HG03378 (cell line): ENCODE data around the gene FOXK2.

Source experiments
- ATAC-seq: cut with Tn5 transposase; IDR thresholded peaks from one replicate; pipeline ENCODE4 v1.9.1; 2021; ENCODE audit warnings: mild to moderate bottlenecking, moderate library complexity; ENCODE audit not compliant: unreplicated experiment

The FOXK2 gene

DNA sequence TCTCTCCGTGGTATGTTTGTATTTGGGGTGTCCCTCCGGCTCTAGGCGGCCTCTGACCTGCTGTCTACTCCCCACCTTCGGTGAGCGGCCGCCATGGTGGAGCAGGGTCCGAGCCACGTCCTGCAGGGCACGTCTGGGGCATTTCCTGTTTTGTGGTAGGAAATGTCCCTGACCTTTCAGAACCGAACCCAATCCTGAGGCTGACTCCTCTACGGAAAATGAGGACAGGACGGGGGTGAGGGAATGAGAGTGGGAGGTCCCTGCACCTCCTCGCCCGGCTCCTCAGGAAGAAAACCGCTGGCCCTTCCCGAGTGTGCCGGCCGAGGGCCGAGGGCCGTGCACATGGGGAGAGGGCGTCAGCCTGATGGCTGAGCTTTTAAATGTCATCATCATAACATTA is 83.0 kb downstream of the FOXK2 start:
- no peak for ATAC-seq

DNA sequence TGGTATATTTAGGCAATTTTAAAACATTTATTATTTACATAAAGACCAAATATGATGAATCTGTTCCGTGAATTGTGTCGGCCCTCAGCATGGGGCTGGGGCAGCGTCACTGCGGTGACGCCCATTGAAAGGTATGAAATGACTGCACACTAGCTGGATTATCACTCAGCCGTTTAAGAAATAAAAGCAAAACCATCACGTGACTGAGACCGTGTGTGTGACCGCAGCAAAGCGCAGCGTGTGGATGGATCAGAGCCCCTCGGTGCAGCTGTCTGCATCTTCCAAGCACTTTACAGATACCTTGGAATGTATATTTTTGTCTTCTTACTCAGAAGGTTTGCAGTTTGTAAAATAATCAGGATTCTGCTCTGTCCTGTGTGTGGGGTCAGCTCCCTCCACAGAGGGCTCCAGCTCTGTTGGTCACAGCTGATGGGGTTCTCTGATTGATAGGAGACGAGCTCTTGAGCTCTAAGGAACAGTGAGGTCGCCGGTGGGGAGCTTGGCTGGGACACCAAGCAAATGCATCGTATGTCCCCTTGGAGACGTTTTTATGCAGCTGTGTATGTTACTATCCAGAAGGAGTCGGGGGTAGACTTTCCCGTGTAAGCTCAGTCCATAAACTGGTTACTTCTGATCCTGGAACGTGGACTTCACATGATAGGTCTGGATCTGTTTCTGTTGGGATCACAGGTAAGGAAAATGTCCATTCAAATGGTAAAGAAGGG is 83.6 kb downstream of the FOXK2 start:
- no peak for ATAC-seq

DNA sequence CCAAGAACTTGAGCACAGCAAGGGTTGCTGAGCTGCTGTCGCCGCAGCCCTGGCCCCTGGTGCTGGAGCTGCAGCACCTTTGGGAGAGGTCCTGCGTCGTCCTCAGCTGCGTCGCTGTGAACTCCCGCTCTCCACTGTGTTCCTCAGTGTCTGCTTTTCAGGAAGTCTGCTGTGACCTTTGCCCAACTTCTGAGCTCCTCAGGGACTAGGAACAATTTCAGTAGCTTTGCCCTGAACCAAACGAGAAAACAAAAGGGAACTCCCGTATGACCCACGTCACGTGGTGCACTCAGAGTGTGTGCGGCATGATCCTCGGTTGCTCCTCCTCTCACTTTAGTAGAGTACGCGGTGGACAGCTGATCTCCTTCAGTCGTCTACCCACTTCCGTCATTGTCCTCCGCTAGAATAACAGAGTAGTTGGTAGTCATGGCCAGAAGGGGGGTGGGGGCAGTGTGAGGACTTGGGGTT is 84.5 kb downstream of the FOXK2 start:
- ATAC-seq, result no peak

DNA sequence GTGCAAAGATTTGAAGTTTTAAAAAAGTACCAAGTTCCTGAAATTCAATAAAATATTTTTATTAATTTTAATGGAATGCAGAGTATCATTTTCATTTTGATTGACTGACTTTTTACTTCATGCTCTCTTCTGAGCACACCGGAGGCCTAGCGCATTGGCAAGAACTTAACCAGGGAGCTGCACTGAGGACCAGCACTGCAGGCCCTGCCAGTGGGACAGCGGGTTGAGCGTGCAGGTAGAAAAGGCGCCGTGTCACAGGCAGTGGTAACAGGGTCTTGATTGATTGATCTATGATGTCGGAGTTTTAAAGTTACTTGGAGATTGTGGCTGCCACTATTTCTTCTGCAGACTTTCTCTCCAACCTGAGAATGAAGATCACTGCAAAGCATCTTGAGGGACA is 85.0 kb downstream of the FOXK2 start:
- ATAC-seq, result no peak

DNA sequence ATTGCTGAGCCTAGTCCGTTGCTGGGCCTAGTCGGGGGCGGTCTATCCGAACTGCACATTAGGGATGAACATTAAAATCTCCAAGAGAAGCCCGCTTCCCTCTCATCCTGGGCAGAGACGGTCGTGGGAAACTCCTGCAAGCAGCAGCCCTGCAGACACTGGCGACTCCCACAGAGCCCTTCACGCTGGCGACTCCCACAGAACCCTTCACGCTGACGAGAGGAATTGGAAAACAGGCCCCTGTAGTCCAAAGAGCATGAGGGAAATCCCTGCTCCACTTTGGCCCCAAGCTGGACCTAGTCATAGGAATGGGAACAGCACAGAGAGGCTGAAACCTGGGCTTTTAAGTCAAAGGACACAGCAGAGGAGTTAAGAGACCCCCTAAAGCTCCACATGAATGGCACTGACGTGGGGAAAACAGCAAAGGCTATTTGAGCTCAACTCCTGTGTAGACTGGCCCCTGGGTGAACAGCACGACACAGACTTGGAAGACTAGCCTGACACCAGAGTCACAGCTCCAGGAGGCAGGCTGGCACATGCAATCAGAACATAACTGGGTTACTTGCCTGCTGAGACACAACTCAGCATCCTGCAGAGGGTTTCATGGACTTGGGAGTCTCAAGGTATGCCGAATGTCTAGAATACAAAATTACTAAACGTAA is 86.5 kb downstream of the FOXK2 start:
- ATAC-seq, result no peak

DNA sequence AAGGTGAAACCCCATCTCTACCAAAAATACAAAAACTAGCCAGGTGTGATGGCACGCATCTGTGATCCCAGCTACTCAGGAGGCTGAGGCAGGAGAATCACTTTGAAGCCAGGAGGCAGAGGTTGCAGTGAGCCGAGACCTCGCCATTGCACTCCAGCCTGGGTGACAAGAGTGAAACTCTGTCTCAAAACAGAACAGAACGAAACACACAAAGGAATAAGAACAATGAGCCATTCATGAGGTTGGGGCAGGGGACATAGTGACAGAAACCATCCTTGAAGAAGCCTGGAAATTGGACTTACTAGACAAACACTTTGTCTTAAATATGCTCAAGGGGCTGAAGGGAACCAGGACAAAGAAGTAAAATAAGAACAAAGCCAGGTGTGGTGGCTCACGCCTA is 89.3 kb downstream of the FOXK2 start:
- ATAC-seq, result no peak

DNA sequence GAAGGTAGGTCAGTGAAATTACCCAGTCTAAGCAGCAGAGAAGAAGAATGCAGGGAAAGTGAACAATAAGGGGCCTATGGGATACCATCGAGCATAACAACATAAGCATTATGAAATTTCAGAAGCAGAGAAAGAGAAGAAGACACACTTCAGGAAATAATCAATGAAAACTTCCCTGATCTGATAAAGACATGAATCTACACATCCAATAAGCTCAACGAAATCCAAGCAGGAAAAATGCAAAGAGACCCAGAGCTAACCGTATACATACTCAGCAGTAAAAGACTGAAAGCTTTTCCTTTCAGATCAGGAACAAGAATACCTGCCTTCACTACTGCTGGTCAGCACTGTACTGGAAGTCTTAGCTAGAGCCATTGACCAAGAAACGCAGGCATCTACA is 90.1 kb downstream of the FOXK2 start:
- ATAC-seq, result no peak

DNA sequence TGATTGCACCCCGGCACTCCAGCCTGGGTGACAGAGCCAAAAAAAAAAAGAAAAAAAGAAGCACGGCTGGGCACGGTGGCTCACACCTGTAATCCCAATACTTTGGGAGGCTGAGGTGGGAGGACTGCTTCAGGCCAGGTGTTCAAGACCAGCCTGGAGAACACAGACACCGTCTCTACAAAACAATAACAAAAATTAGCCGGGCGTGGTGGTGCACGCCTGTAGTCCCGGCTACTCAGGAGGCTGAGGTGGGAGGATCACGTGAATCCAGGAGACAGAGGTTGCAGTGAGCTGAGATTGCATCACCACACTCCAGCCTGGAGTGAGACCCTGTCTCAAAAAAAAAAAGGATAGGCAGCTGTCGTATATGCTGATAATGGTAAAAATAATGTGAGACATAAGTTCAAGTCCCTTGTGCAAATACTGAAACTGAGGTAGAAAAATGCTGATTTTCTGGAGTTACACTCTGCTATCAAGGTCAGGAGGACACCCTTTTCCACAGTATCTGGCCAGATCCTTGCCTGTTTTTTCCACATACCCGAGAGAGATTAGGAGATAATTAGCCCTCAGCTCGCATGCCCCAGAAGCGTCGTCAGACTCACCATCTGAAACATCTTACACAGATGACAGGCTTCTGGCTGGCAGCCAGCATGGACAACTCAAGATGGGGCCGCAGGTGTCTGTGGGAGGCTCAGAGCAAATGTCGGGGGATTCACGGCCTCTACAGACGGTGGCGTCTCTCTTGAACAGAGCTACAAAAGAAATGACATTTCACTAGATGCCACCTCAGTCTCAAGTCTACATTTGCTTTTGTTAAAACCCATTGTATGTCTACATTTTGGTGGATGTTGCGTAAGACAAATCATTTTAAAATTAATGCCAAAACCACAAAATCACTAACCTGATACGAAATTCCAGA is 91.9 kb downstream of the FOXK2 start:
- ATAC-seq, result no peak

DNA sequence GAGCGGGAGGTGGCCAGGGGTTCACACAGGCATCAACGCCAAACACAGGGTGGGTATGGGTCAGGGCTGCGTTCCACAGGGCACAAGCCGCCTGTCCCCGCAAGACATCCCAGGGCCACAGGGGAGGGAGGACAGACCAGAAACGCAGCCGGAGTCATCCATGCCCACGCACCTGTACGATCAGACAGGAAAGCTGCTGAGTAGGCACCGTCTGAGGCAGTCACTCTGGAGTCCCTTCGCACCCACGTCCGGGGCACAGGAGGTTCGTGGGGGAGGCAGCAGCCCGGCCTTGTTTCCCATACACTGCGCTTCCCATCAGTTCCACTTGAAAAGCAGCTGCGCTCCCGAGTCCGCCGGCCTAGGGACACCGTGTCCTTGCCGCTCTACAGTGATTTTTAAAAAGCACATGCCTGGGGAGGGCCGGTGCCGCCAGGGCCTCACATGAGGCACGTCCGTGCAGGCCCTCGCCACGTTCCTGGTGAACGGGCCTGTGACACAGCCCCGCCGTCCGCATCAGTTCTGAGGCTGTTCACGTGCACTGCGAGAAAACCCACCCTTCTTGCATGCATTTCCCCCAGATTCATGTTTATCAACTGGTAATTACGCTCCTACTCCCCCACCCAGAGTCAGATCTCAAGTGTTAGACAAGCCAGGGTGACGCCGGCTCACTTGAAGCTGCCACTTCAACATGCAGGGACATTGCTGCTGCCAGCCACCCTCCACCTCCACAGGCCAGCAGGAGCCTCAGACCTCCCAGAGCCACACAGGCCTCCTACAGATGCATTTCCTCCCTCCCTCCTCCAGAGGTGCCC is 94.0 kb downstream of the FOXK2 start:
- no peak for ATAC-seq

DNA sequence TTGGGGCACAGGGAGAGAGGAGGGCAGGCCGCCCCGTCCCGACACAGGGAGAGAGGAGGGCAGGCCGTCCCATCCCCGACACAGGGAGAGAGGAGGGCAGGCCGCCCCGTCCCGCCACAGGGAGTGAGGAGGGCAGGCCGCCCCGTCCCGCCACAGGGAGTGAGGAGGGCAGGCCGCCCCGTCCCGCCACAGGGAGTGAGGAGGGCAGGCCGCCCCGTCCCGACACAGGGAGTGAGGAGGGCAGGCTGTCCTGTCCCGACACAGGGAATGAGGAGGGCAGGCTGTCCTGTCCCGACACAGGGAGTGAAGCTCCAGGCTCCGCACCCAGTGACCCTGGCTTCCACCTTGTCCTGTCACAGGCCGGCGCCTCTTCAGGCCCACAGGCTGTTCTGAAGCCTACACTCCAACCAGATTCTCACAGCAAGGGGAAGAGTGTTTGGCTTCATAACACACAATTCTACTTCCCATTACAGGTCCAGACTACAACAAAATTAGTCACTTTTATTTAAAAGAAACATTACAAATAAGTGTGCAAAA is 94.6 kb downstream of the FOXK2 start:
- no peak for ATAC-seq

DNA sequence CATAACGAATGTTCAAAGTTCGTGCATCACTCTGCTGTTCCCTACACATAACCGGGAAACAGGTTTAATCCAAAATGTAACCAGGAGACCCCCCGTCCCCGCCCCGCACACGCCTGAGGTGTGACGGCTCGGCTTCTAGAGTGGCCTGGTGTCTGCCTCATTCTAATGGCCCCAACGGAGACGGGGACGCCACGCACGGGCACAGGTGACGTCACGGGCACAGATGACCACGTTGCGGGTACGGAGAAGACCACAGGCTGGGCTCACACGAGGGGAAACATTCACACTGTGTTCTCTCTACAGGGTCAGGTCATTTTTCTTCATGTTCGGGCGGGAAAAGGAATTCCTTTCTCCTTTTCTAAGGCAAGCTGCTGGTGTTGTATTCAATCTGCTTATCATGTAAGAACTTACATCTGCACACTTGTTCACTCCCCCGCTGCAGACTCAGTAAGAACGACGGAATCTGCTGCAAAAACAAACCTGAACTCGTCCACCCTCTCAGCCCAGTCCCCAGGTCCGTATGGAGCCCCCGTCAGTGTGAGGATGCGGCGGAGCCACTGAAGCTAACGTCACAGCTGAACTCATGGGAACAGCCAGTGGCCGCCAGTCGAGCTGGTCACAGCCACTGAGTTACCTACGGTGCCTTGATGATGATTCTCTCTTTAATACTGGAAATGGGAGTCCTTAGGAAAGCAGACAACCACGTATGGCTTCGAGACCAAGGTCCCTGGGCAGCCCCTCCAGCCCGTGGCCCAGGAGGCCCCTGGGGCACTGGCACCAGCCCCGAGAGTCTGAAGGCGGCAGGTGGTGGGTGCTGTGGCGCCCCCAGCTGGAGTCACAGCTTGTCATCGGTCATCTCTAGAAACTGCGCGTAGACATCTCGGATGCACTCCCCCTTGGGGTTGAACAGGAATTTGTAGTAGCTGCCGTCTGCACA is 95.8 kb downstream of the FOXK2 start:
- ATAC-seq, result no peak

DNA sequence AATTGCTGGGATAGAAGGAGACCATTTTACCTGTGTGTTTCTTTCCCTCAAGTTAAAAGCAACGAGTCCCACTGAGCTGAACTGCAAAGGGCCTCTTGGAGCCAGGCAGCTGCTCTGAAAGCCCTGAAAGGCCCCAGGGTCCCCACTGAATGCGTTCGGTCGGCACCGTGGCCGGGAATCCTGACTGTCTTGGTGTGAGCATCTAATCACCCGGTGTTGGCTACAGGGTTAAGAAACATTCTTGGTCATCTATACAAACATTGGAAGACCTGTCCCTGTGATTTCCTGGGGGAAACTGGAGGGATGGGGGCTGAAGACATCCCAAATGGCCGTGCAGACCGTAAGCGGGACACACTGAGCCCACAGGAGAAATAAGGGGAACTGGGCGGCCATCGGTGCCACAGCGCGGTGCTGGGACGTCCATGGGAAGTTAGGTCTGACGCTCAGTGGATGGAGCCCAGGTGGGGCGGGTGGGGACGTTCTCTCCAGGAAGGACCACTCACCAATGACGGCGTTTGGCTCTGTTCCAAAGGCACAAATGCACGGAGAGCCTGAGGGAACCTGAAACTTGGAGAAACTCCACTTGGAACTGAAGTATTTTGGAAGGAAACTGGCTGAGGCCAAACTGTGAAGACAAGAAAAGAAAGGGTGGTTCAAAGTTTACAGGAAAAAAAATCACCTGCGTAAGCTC is 96.6 kb downstream of the FOXK2 start:
- ATAC-seq, result no peak

DNA sequence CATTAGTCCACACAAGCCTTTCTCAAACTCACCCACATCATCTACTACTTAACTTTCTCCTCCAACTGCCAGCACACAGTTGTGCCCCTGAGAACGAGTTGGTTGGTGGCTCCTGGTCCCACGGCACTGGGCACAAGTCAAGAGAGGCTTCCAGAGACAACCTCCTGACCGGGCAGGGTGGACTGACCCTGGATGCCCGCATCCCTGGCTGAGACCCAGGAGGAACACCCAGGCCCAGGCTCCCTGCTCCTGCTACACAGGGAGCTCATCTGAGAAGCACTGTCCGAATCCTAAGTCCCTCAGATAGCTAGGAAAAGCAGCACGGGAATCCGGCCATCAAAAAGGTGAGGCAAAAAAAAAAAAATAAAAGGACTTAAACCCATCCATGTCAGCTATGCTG is 99.7 kb downstream of the FOXK2 start:
- ATAC-seq, result no peak

DNA sequence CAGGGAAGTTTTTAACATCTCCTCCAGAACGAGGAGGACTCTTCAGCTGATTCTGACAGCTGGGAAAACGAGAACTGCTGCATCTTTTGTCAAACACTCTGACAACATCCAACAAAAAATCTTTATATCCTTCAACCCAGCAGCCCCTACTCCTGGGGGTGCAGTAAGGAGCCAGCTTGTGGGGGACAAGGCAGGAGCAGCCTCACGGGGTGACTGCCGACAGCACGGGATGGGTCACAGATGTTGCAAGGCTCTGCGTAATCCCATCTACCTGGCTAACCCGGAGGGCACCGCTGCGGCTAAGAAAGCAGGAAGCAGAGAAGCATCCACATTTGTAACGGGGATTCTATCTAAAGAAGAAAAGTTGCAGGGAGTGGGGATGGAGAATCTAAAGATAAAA is 100.1 kb downstream of the FOXK2 start:
- no peak for ATAC-seq

DNA sequence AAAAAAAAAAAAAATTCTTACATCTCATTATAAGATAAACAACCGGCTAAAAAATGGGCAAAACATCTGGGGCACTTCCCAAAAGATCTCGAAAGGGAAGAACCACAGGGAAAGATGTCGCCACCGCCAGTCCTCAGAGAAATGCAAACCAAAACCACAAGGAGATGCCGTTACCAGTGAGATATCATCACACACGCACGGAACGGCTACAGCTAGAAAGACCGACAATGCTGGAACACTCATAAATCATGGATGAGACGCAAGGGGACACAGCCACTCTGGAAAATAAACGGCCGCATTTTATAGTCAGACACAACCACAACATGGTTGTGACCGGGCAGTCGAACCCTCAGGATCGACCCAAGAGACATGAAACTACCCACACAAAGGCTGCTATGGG is 104.2 kb downstream of the FOXK2 start:
- ATAC-seq, result no peak

DNA sequence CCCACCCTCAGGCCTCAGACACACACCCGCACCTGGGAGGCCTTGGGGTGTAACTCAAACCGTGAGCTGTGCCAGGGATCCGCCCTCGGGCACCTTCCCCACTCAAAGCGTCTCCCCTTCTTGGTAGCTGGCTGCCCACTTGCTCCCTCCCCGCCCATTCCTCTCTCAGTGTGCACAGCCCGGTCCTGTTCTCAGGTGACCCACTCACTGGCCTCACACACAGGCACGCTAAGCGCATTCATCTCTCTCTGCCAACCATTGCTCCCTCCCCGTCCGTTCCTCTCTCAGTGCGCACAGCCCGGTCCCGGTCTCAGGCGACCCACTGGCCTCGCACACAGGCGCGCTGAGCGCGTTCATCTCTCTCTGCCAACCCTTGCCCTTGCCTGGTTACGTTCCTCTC is 107.9 kb downstream of the FOXK2 start:
- ATAC-seq, result no peak

DNA sequence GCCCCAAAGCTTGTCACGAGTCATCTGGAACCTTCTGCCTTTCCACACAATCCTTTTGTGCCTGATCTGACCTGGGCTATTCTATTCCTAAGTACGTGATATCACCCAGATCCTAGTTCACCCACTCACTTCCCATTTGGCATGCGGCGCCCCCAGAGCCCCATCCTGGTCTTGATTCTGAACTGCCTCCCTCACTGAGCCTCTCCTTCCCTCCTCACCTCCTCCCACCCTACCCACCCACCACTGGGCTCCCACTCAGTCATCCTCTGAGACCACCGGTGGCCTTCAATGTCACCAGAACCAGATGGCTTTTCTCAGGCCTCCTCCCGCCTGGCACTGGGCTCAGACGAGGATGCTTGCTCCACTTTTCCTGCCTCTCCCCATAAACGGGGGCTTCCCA is 110.2 kb downstream of the FOXK2 start:
- no peak for ATAC-seq

DNA sequence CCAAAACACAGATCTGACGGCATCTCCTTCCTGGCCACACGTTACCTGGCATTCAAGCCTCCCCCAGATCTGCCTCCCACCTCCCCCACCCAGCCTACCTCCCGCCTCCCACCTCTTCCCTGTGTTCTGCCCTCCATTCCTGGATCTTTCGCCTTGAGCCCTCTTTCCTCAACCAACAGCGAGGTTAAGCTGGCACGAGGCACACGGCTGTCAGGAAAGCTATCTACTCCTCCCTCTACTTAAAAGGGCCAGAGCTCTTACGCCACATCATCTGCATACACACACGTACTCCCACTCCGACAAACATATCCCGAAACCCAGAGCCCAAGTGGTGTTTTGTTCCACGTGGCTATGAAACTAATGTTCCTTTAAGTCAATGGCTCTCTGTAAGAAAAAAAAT is 110.7 kb downstream of the FOXK2 start:
- no peak for ATAC-seq

DNA sequence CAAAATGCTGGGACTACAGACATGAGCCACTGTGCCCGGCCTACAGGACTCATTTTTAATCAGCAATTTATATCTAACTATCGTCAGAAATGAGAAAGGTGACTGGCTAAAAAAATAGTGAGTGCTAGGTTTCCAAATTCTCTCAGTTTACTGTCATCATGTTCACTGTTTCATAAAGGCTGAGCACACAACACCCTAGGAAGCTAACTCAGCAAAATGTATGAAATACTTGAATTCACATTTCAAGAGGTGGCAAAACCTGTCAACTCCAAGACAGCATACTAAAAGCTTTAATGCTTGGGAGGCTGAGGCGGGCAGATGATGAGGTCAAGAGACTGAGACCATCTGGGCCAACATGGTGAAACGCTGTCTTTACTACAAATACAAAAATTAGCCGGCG is 112.0 kb downstream of the FOXK2 start:
- ATAC-seq, result no peak
